Measurements from ENCODE around the gene YY2.
"Not testable (repeated sequence)": the region's sequence is repeated elsewhere in the genome, so short reads cannot be mapped to it uniquely, and the experiment has no call there.

YY2 gene

GRCh38 chrX:21874182-21874581, 18.4 kb downstream of the YY2 start:
- not testable (repeated sequence) for DNase-seq (ENCODE audit: low read depth)

GRCh38 chrX:21875013-21875412, 19.2 kb downstream of the YY2 start:
- DNase-seq (ENCODE audit: low read depth): no peak

- DNase-seq (ENCODE audit: low read depth): no peak
These were observed 26.2 kb downstream of the YY2 start for GRCh38 chrX:21881881-21882574.

GRCh38 chrX:21883258-21883657, 27.5 kb downstream of the YY2 start:
- peak; percentile 39 for DNase-seq (ENCODE audit: low read depth)

GRCh38 chrX:21885568-21885967, 29.8 kb downstream of the YY2 start:
- peak; percentile 74 for DNase-seq (ENCODE audit: low read depth)

GRCh38 chrX:21905313-21905712, 49.5 kb downstream of the YY2 start:
- DNase-seq (ENCODE audit: low read depth): no peak

- no peak for DNase-seq (ENCODE audit: low read depth)
These were observed 50.2 kb downstream of the YY2 start for GRCh38 chrX:21905953-21906352.

- peak; percentile 20 for DNase-seq (ENCODE audit: low read depth)
These were observed 51.5 kb downstream of the YY2 start for GRCh38 chrX:21907260-21907659.
